K562 (cell line): ENCODE results near the gene MANBA. TPM values are rescaled to one million over a fixed set of nuclear protein-coding genes. Genes with fewer than 3 reads are reported as not detected.

ENCODE experiments used
- ATAC-seq: fragments of 200-7000 bp; cut with Tn5 transposase; 3 replicates; pipeline ENCODE4 v1.9.1; 2020; ENCODE audit warnings: moderate library complexity
- BruUV-seq: library from RNA; stranded (reverse); fragments of 400-500 nt; replicated peaks from 2 replicates; lab custom pipeline; 2021; lab: Mats Ljungman, UMichigan
- CTCF ChIA-PET: fragments of 300-600 bp; formaldehyde crosslinking; extraction: SDS; loops from one replicate; lab custom pipeline; 2021; ENCODE audit warnings: low intra/inter-chr PET ratio; lab: Yijun Ruan, JAX
- POLR2A ChIA-PET: fragments of 300-600, 350-650 bp; sonication (Branson Sonifier 250); formaldehyde crosslinking; extraction: SDS; loops from one replicate; lab custom pipeline; 2021; ENCODE audit warnings: antibody characterized with exemption, inconsistent platforms; lab: Yijun Ruan, JAX
- DNase-seq, 4 experiments: peaks; one replicate each; pipeline versions ENCODE4 v3.0.0 to v3.0.0-alpha.2; 2011 to 2018; ENCODE audit warnings: low spot score in 3 of 4, mixed read lengths in 3 of 4; ENCODE audit errors: extremely low read depth in 1 of 4
- FAIRE-seq: peaks from 2 replicates; lab custom pipeline; 2011; peaks lifted over from hg19 to GRCh38; lab: Jason Lieb, UNC
- H2AFZ ChIP-seq: 2 replicates; pipeline ENCODE4 v1.6.0; 2011; ENCODE audit warnings: low read depth, low read length, control low read depth, inconsistent platforms
- H3K27ac ChIP-seq: fragments of 200-600 bp; 3 replicates; pipeline ENCODE4 v1.8.0; 2011; ENCODE audit warnings: low read depth, mild to moderate bottlenecking, control low read depth, inconsistent platforms, low read length, moderate library complexity, mixed read lengths; ENCODE audit errors: extremely low read depth
- H3K27me3 ChIP-seq, 2 experiments: fragments of 300-600 bp in 1 of 2; 2 replicates in 1 of 2; 3 replicates in 1 of 2; pipeline versions ENCODE4 v1.6.0 to v1.8.0; 2011; ENCODE audit warnings: inconsistent platforms in 2 of 2, low read length in 2 of 2, mild to moderate bottlenecking in 1 of 2, mixed read lengths in 1 of 2, moderate library complexity in 1 of 2; ENCODE audit not compliant: control insufficient read depth in 2 of 2, insufficient read depth in 2 of 2
- H3K36me3 ChIP-seq: fragments of 300-600 bp; 3 replicates; pipeline ENCODE4 v1.8.0; 2011; ENCODE audit warnings: mild to moderate bottlenecking, low read length, inconsistent platforms; ENCODE audit not compliant: control insufficient read depth, insufficient read depth
- H3K4me1 ChIP-seq, 2 experiments: fragments of 200-600 bp in 1 of 2; replicated peaks in 1 of 2; 2 replicates in 1 of 2; 3 replicates in 1 of 2; pipeline versions ENCODE4 v1.5.1 to v1.8.0; 2011; ENCODE audit warnings: inconsistent platforms in 2 of 2, low read length in 2 of 2, mild to moderate bottlenecking in 1 of 2, mixed read lengths in 1 of 2, moderate library complexity in 1 of 2; ENCODE audit not compliant: control insufficient read depth in 2 of 2, insufficient read depth in 2 of 2
- H3K4me2 ChIP-seq: 2 replicates; pipeline ENCODE4 v1.6.1; 2011; ENCODE audit warnings: low read length, control low read depth, inconsistent platforms, mixed read lengths; ENCODE audit not compliant: insufficient read depth
- H3K4me3 ChIP-seq: fragments of 200-600 bp; sonication (generic), shearing (Covaris generic); 2 replicates; pipeline ENCODE4 v1.5.1; 2016; ENCODE audit warnings: control low read depth, inconsistent platforms
- H3K79me2 ChIP-seq: fragments of 200-600 bp; 3 replicates; pipeline ENCODE4 v1.8.0; 2011; ENCODE audit warnings: low read length, inconsistent platforms; ENCODE audit not compliant: control insufficient read depth, insufficient read depth
- H3K9ac ChIP-seq, 2 experiments: 2 replicates each; pipeline versions ENCODE4 v1.6.0 to v1.6.1; 2011; ENCODE audit warnings: low read depth in 2 of 2, low read length in 2 of 2, control low read depth in 1 of 2, inconsistent platforms in 1 of 2, mild to moderate bottlenecking in 1 of 2, mixed read lengths in 1 of 2; ENCODE audit not compliant: insufficient read depth in 1 of 2
- H3K9me1 ChIP-seq: one replicate; pipeline ENCODE4 v1.6.0; 2011; ENCODE audit warnings: inconsistent platforms, mild to moderate bottlenecking, low read length, moderate library complexity; ENCODE audit not compliant: control insufficient read depth, insufficient read depth
- H3K9me3 ChIP-seq: replicated peaks from 2 replicates; pipeline ENCODE4 v1.5.1; 2011; ENCODE audit warnings: low read depth, low read length, inconsistent platforms; ENCODE audit not compliant: control insufficient read depth, insufficient read depth
- H4K20me1 ChIP-seq: replicated peaks from 2 replicates; pipeline ENCODE4 v1.6.1; 2011; ENCODE audit warnings: low read length, inconsistent platforms, mixed read lengths; ENCODE audit not compliant: control insufficient read depth, insufficient read depth
- MTA1 ChIP-seq: fragments of 450-650 bp; IDR thresholded peaks from 2 replicates; pipeline ENCODE4 v1.6.1; 2017; ENCODE audit warnings: borderline replicate concordance
- MTA2 ChIP-seq: fragments of 450-650 bp; IDR thresholded peaks from 2 replicates; pipeline ENCODE4 v1.6.1; 2016; ENCODE audit warnings: low read depth
- PCBP2 ChIP-seq: fragments of 200-400 bp; formaldehyde crosslinking; IDR thresholded peaks from 2 replicates; pipeline ENCODE4 v1.6.1; 2018; ENCODE audit warnings: low read length, low read depth, mild to moderate bottlenecking, moderate library complexity; ENCODE audit not compliant: poor library complexity, severe bottlenecking
- PKNOX1 ChIP-seq: fragments of 450-650 bp; IDR thresholded peaks from 2 replicates; pipeline ENCODE4 v1.6.1; 2016
- POLR2B ChIP-seq: fragments of 450-650 bp; IDR thresholded peaks from 2 replicates; pipeline ENCODE4 v1.6.1; 2018; ENCODE audit warnings: low read depth; ENCODE audit not compliant: partially characterized antibody
- TEAD2 ChIP-seq: fragments of 450-650 bp; IDR thresholded peaks from 2 replicates; pipeline ENCODE4 v1.6.1; 2016; ENCODE audit warnings: missing genetic modification characterization, control low read depth, missing compliant biosample characterization
- THAP12 ChIP-seq: fragments of 250-450 bp; sonication (Bioruptor Pico); IDR thresholded peaks from 2 replicates; pipeline ENCODE4 v1.9.0; 2021; ENCODE audit warnings: mild to moderate bottlenecking, inconsistent platforms
- ZBED1 ChIP-seq: IDR thresholded peaks from 2 replicates; pipeline ENCODE4 v1.6.1; 2014
- ZNF12 ChIP-seq: sonication (generic); formaldehyde crosslinking; IDR thresholded peaks from 2 replicates; pipeline ENCODE4 v1.4.0; 2020; ENCODE audit warnings: mild to moderate bottlenecking, missing genetic modification reagents
- ZNF408 ChIP-seq: fragments of 250-450 bp; sonication (Bioruptor Pico); IDR thresholded peaks from 2 replicates; pipeline ENCODE4 v1.4.0; 2020; ENCODE audit warnings: low read depth, mild to moderate bottlenecking, moderate library complexity
- WGBS: fragments of 100-300 bp; shearing (Covaris generic); methylation state at CpG from one replicate; pipeline ENCODE4 v1.1.6; 2016; ENCODE audit warnings: low coverage, mixed read lengths; ENCODE audit not compliant: insufficient coverage; ENCODE audit errors: missing lambda C conversion rate; 5-methylcytosine and 5-hydroxymethylcytosine counted together
- in situ Hi-C: fragments of 300-500 bp; cut with MboI; formaldehyde crosslinking; loops from 4 replicates; pipeline ENCODE4 v1.15.0; 2018; ENCODE audit warnings: inconsistent platforms, mixed read lengths
- intact Hi-C: fragments of 100-400 bp; cut with micrococcal nuclease; formaldehyde crosslinking; loops from 2 replicates; pipeline ENCODE4 v1.14.2; 2022
- polyA plus RNA-seq, 8 experiments: library from polyadenylated mRNA; depleted of rRNA in 4 of 8; stranded (reverse) in 5 of 8; unstranded in 3 of 8; fragments of >200 nt; fragmentation: Nextera tagmentation in 2 of 8; fragmentation: Illumina TruSeq in 1 of 8; extraction: Ambion mirVana in 2 of 8; extraction: Trizol in 1 of 8; gene quantifications; 2 replicates each; pipeline versions ENCODE4 v1.2.1 to v1.2.3, GENCODE V29; 2011 to 2014; ENCODE audit warnings: inconsistent platforms in 1 of 8, missing spikeins in 1 of 8
- total RNA-seq, 7 experiments: library from RNA; depleted of rRNA in 6 of 7; stranded (reverse); fragments of >200 nt in 6 of 7; fragmentation: Illumina TruSeq in 2 of 7; extraction: Trizol in 2 of 7; gene quantifications; 2 replicates each; pipeline versions ENCODE4 v1.2.1 to v1.2.3, GENCODE V29; 2011 to 2021; ENCODE audit warnings: low replicate concordance in 1 of 7
- TF ChIP-seq, protein P1 (sequence below): IDR thresholded peaks from 2 replicates; pipeline ENCODE4 v1.6.1; 2012; ENCODE audit warnings: low read depth, low read length, improper control_type of control experiment, borderline replicate concordance
- TF ChIP-seq, protein P2 (sequence below), 2 experiments: fragments of 250-450 bp in 1 of 2; fragments of 450-650 bp in 1 of 2; sonication (Bioruptor Pico) in 1 of 2; IDR thresholded peaks; 2 replicates each; pipeline versions ENCODE4 v1.6.1 to v1.8.0; 2016 to 2021; ENCODE audit warnings: mild to moderate bottlenecking in 2 of 2, moderate library complexity in 2 of 2, missing compliant biosample characterization in 1 of 2, missing genetic modification characterization in 1 of 2
- TF ChIP-seq, protein P3 (sequence below): IDR thresholded peaks from 2 replicates; pipeline ENCODE4 v1.6.1; 2014; ENCODE audit warnings: antibody characterized with exemption

The MANBA gene
- total and polyA plus RNA-seq, 9 of the 15 experiments (the other 6 are each of a cell fraction or from before 2014, with no cell fraction given): 1.8 to 12.9 (median 7.7) TPM

DNA sequence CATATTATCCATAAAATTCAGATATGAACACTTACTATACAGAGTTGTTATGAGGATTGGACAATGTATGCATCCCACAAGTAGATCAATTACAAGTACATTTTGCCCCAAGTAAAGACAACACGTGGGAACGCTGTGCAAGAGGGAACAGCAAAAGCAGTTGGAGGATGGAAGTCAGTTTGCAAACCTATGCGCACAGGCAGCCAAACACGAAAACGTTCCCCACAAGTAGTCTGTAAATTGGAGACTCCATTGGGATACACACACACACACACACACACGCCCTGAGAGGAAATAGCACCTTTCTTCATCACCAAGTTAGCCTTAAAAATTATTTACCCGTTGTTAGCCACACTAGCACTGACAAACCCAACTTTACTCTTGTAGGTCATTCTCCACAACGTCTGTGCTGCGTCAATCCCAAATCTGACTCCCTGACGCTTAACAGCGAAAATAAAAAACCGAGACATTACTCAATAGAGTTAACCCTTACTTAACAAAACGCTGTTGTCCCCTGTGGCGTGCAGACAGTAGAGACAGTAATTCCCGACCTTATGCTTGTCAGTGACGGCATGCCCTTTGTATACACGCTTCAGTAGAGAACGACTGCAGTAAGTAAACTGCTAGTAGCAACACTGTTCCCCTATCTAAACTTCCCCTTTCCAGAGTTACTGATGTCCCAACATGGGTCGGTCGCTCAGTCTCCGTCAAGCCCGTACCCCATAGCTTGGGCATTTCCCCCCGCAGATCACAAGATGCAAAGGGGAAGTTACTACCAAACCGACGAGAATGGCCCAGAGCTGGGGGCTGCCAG lies 730 bp downstream of the MANBA start:
- Histone ChIP-seq H3K79me2 (peaks cover 24% of the 10 kb centered on the region), H3K27me3 (no peaks in the 10 kb centered on the region), H2AFZ (peak overlapping the region; percentile 99), H3K4me1 (peaks cover 4 to 10% of the 10 kb centered on the region in 2 experiments; a peak in 4 of 5 replicates), H4K20me1 (no peaks in the 10 kb centered on the region), H3K36me3 (no peaks in the 10 kb centered on the region), H3K9ac (peak overlapping the region; percentile 66 to 95), H3K4me3 (peak overlapping the region; percentile 71), H3K27ac (peak overlapping the region; percentile 60), H3K9me1 (no peaks in the 10 kb centered on the region), H3K9me3 (no peaks in the 10 kb centered on the region), H3K4me2 (peak overlapping the region; percentile 99)
- TSS peak; percentile 52 for BruUV-seq
- CTCF ChIA-PET: no interaction called here
- POLR2A ChIA-PET: interaction anchor here (0.8 to 1.3 kb wide), 3 partner anchors 30 to 159 kb away, joined by 3 to 4 read pairs (median 3); no protein-coding TSS in a partner anchor
- ATAC-seq (peak; percentile 76), DNase-seq (peak in 3 of 4 experiments; percentile 29 to 47 (median 46)), FAIRE-seq (peak; percentile 79)
- 3% methylated on average over 25 of the region's 25 CpGs for WGBS
- in situ Hi-C loops: no loop called here
- intact Hi-C loops: loop anchor here (5.0 kb wide), 2 partner anchors 67 to 107 kb away; partner anchors contain the start of genes CISD2 and UBE2D3
- TF ChIP-seq, protein P1, sequence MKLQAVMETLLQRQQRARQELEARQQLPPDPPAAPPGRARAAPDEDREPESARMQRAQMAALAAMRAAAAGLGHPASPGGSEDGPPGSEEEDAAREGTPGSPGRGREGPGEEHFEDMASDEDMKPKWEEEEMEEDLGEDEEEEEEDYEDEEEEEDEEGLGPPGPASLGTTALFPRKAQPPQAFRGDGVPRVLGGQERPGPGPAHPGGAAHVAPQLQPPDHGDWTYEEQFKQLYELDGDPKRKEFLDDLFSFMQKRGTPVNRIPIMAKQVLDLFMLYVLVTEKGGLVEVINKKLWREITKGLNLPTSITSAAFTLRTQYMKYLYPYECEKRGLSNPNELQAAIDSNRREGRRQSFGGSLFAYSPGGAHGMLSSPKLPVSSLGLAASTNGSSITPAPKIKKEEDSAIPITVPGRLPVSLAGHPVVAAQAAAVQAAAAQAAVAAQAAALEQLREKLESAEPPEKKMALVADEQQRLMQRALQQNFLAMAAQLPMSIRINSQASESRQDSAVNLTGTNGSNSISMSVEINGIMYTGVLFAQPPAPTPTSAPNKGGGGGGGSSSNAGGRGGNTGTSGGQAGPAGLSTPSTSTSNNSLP: no peak
- TF ChIP-seq THAP12 (no peak), TEAD2 (tag) (no peak), PKNOX1 (peak; percentile 31), ZNF12 (CRISPR knock-in tag) (no peak), PCBP2 (no peak), ZBED1 (no peak), MTA2 (no peak), MTA1 (no peak), POLR2B (no peak), ZNF408 (CRISPR knock-in tag) (no peak)
- TF ChIP-seq, protein P2, sequence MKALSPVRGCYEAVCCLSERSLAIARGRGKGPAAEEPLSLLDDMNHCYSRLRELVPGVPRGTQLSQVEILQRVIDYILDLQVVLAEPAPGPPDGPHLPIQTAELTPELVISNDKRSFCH (CRISPR knock-in tag; IDR thresholded peaks at IDR 0.05): no peak
- TF ChIP-seq, protein P2 (tag; IDR thresholded peaks at IDR 0.05): no peak
- TF ChIP-seq, protein P3, sequence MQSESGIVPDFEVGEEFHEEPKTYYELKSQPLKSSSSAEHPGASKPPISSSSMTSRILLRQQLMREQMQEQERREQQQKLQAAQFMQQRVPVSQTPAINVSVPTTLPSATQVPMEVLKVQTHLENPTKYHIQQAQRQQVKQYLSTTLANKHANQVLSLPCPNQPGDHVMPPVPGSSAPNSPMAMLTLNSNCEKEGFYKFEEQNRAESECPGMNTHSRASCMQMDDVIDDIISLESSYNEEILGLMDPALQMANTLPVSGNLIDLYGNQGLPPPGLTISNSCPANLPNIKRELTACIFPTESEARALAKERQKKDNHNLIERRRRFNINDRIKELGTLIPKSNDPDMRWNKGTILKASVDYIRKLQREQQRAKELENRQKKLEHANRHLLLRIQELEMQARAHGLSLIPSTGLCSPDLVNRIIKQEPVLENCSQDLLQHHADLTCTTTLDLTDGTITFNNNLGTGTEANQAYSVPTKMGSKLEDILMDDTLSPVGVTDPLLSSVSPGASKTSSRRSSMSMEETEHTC: no peak
